WTC11 (cell line): ENCODE measurements around the gene STX4. TPM values are rescaled to one million over a fixed set of nuclear protein-coding genes. Genes with fewer than 3 reads are reported as not detected.

ENCODE experiments used
- ATAC-seq: fragments of 200-7000 bp; cut with Tn5 transposase; 2 replicates; pipeline ENCODE4 v1.10.0; 2021; ENCODE audit warnings: mild to moderate bottlenecking, moderate library complexity
- CTCF ChIA-PET: fragments of 300-600 bp; sonication (Branson Sonifier 250); formaldehyde crosslinking; loops from one replicate; lab custom pipeline; 2021; ENCODE audit warnings: antibody characterized with exemption; lab: Charles Lee
- POLR2A ChIA-PET: fragments of 350-600 bp; sonication (Branson Sonifier 250); formaldehyde crosslinking; loops from one replicate; lab custom pipeline; 2021; ENCODE audit warnings: antibody characterized with exemption; lab: Charles Lee
- DNase-seq: peaks from one replicate; pipeline ENCODE4 v3.0.0; 2021; ENCODE audit warnings: low spot score
- H3K27ac Mint-ChIP-seq: 2 replicates; pipeline ENCODE4 v1.8.0; 2021; ENCODE audit warnings: mixed read lengths
- H3K27me3 Mint-ChIP-seq: 2 replicates; pipeline ENCODE4 v1.8.0; 2021; ENCODE audit warnings: low read depth, mild to moderate bottlenecking, moderate library complexity, mixed read lengths
- H3K36me3 Mint-ChIP-seq: 2 replicates; pipeline ENCODE4 v1.8.0; 2021; ENCODE audit warnings: mixed read lengths
- H3K4me1 Mint-ChIP-seq: 2 replicates; pipeline ENCODE4 v1.8.0; 2022; ENCODE audit warnings: mixed read lengths
- H3K4me3 Mint-ChIP-seq: 2 replicates; pipeline ENCODE4 v1.8.0; 2021; ENCODE audit warnings: mild to moderate bottlenecking, moderate library complexity, mixed read lengths
- H3K9me3 Mint-ChIP-seq: 2 replicates; pipeline ENCODE4 v1.8.0; 2021; ENCODE audit warnings: mixed read lengths
- ATF1 ChIP-seq: sonication (generic); formaldehyde crosslinking; IDR thresholded peaks from 2 replicates; pipeline ENCODE4 v1.8.1; 2023; ENCODE audit warnings: mild to moderate bottlenecking, moderate library complexity, missing genetic modification reagents
- CBFB ChIP-seq: sonication (generic); formaldehyde crosslinking; IDR thresholded peaks from 2 replicates; pipeline ENCODE4 v1.8.1; 2022; ENCODE audit warnings: mild to moderate bottlenecking, low read depth, missing genetic modification reagents
- CREB1 ChIP-seq: sonication (generic); formaldehyde crosslinking; IDR thresholded peaks from 2 replicates; pipeline ENCODE4 v1.8.0; 2023; ENCODE audit warnings: mild to moderate bottlenecking, missing genetic modification reagents
- ELF4 ChIP-seq: sonication (generic); formaldehyde crosslinking; IDR thresholded peaks from 2 replicates; pipeline ENCODE4 v1.8.1; 2022; ENCODE audit warnings: low read depth, mild to moderate bottlenecking, moderate library complexity, missing genetic modification reagents
- ESRRA ChIP-seq: sonication (generic); formaldehyde crosslinking; IDR thresholded peaks from 2 replicates; pipeline ENCODE4 v1.8.1; 2022; ENCODE audit warnings: mild to moderate bottlenecking, missing genetic modification reagents, borderline replicate concordance
- FOXJ3 ChIP-seq: sonication (generic); formaldehyde crosslinking; IDR thresholded peaks from 2 replicates; pipeline ENCODE4 v1.9.0; 2021; ENCODE audit warnings: missing genetic modification reagents, mild to moderate bottlenecking, borderline replicate concordance
- GRHL2 ChIP-seq: fragments of 250-450 bp; sonication (Bioruptor Pico); IDR thresholded peaks from 2 replicates; pipeline ENCODE4 v1.8.0; 2022; ENCODE audit warnings: mild to moderate bottlenecking, moderate library complexity; ENCODE audit not compliant: insufficient replicate concordance, severe bottlenecking
- MLX ChIP-seq: sonication (generic); formaldehyde crosslinking; IDR thresholded peaks from 2 replicates; pipeline ENCODE4 v1.8.1; 2023; ENCODE audit warnings: mild to moderate bottlenecking, missing genetic modification reagents, moderate library complexity
- MXD4 ChIP-seq: fragments of 250-450 bp; sonication (Bioruptor Pico); IDR thresholded peaks from 2 replicates; pipeline ENCODE4 v1.8.0; 2021; ENCODE audit warnings: mild to moderate bottlenecking, moderate library complexity, borderline replicate concordance
- NFE2L1 ChIP-seq: sonication (generic); formaldehyde crosslinking; IDR thresholded peaks from 2 replicates; pipeline ENCODE4 v1.8.1; 2023; ENCODE audit warnings: missing genetic modification reagents
- OVOL2 ChIP-seq: fragments of 250-450 bp; sonication (Bioruptor Pico); IDR thresholded peaks from 2 replicates; pipeline ENCODE4 v1.9.0; 2021; ENCODE audit warnings: mild to moderate bottlenecking, borderline replicate concordance
- RELA ChIP-seq: sonication (generic); formaldehyde crosslinking; IDR thresholded peaks from 2 replicates; pipeline ENCODE4 v1.8.1; 2022; ENCODE audit warnings: missing genetic modification reagents, mild to moderate bottlenecking, borderline replicate concordance
- SMAD3 ChIP-seq: sonication (generic); formaldehyde crosslinking; IDR thresholded peaks from 2 replicates; pipeline ENCODE4 v1.8.0; 2022; ENCODE audit warnings: missing genetic modification reagents, mild to moderate bottlenecking, borderline replicate concordance
- SMAD4 ChIP-seq: sonication (generic); formaldehyde crosslinking; IDR thresholded peaks from 2 replicates; pipeline ENCODE4 v1.8.0; 2022; ENCODE audit warnings: mild to moderate bottlenecking, missing genetic modification reagents
- SOX15 ChIP-seq: fragments of 250-450 bp; sonication (Bioruptor Pico); IDR thresholded peaks from 2 replicates; pipeline ENCODE4 v1.9.0; 2021; ENCODE audit warnings: mild to moderate bottlenecking
- TCF7 ChIP-seq: sonication (generic); formaldehyde crosslinking; IDR thresholded peaks from 2 replicates; pipeline ENCODE4 v1.8.0; 2022; ENCODE audit warnings: mild to moderate bottlenecking, low read depth, missing genetic modification reagents, moderate library complexity
- TEAD1 ChIP-seq: sonication (generic); formaldehyde crosslinking; IDR thresholded peaks from 2 replicates; pipeline ENCODE4 v1.8.0; 2022; ENCODE audit warnings: mild to moderate bottlenecking, missing genetic modification reagents
- TEAD4 ChIP-seq: sonication (generic); formaldehyde crosslinking; IDR thresholded peaks from 2 replicates; pipeline ENCODE4 v1.8.0; 2022; ENCODE audit warnings: mild to moderate bottlenecking, missing genetic modification reagents
- ZBTB21 ChIP-seq: sonication (generic); formaldehyde crosslinking; IDR thresholded peaks from 2 replicates; pipeline ENCODE4 v1.8.1; 2023; ENCODE audit warnings: mild to moderate bottlenecking, missing genetic modification reagents, borderline replicate concordance
- ZBTB43 ChIP-seq: sonication (generic); formaldehyde crosslinking; IDR thresholded peaks from 2 replicates; pipeline ENCODE4 v1.8.1; 2023; ENCODE audit warnings: mild to moderate bottlenecking, missing genetic modification reagents
- ZNF232 ChIP-seq: sonication (generic); formaldehyde crosslinking; IDR thresholded peaks from 2 replicates; pipeline ENCODE4 v1.8.0; 2022; ENCODE audit warnings: mild to moderate bottlenecking, missing genetic modification reagents
- ZNF396 ChIP-seq: fragments of 250-450 bp; sonication (Bioruptor Pico); IDR thresholded peaks from 2 replicates; pipeline ENCODE4 v1.8.0; 2021; ENCODE audit warnings: mild to moderate bottlenecking, moderate library complexity, borderline replicate concordance
- ZNF671 ChIP-seq: fragments of 250-450 bp; sonication (Bioruptor Pico); IDR thresholded peaks from 2 replicates; pipeline ENCODE4 v1.8.0; 2021; ENCODE audit warnings: mild to moderate bottlenecking
- total RNA-seq: library from RNA; stranded (reverse); gene quantifications from 3 replicates; pipeline ENCODE4 v1.2.3, GENCODE V29; 2021
- TF ChIP-seq, protein P1 (sequence below): sonication (generic); formaldehyde crosslinking; IDR thresholded peaks from 2 replicates; pipeline ENCODE4 v1.8.1; 2022; ENCODE audit warnings: mild to moderate bottlenecking, moderate library complexity, missing genetic modification reagents
- TF ChIP-seq, protein P2 (sequence below): sonication (generic); formaldehyde crosslinking; IDR thresholded peaks from 2 replicates; pipeline ENCODE4 v1.8.1; 2022; ENCODE audit warnings: low read depth, missing genetic modification reagents, borderline replicate concordance
- TF ChIP-seq, protein P3 (sequence below): sonication (generic); formaldehyde crosslinking; IDR thresholded peaks from 2 replicates; pipeline ENCODE4 v1.8.1; 2023; ENCODE audit warnings: mild to moderate bottlenecking, moderate library complexity, missing genetic modification reagents

The STX4 gene
- total RNA-seq, 1 experiment from 2014 or later: 38.4 TPM

DNA sequence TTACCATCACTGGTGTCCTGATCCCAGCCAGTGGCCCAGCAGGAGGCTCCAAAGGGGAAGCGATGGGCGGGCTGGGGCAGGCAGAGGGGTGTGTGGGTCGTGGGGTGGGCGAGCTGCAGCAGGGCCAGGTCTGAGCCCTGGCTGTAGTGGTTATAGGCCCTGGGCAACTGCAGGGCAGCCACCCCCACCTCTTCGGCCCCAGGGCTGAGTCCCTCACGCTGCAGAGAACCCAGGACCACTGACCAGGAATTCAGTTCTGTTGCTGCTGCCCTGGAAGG, 53.2 kb downstream of the STX4 start:
- Mint-ChIP-seq H3K27me3 (no peaks in the 10 kb centered on the region), H3K27ac (no peak overlapping the region), H3K9me3 (no peaks in the 10 kb centered on the region), H3K4me1 (no peaks in the 10 kb centered on the region)
- CTCF ChIA-PET: interaction anchor here (1.3 kb wide), 2 partner anchors 56 to 133 kb away, joined by 3 to 8 read pairs; no protein-coding TSS in a partner anchor
- ATAC-seq (no peak), DNase-seq (no peak)
- POLR2A ChIA-PET: no interaction called here
- TF ChIP-seq OVOL2 (CRISPR knock-in tag) (no peak), SMAD4 (no peak), NFE2L1 (no peak), SMAD3 (CRISPR knock-in tag) (no peak), ZNF232 (CRISPR knock-in tag) (no peak), CREB1 (no peak), TEAD1 (CRISPR knock-in tag) (no peak), ZBTB43 (no peak), FOXJ3 (CRISPR knock-in tag) (no peak), TEAD4 (CRISPR knock-in tag) (no peak), ZNF396 (CRISPR knock-in tag) (no peak), CBFB (CRISPR knock-in tag) (no peak), ZBTB21 (CRISPR knock-in tag) (no peak), SOX15 (CRISPR knock-in tag) (no peak), GRHL2 (CRISPR knock-in tag) (no peak), MLX (CRISPR knock-in tag) (no peak)
- TF ChIP-seq, protein P1, sequence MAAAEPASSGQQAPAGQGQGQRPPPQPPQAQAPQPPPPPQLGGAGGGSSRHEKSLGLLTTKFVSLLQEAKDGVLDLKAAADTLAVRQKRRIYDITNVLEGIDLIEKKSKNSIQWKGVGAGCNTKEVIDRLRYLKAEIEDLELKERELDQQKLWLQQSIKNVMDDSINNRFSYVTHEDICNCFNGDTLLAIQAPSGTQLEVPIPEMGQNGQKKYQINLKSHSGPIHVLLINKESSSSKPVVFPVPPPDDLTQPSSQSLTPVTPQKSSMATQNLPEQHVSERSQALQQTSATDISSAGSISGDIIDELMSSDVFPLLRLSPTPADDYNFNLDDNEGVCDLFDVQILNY (CRISPR knock-in tag): no peak
- TF ChIP-seq, protein P2, sequence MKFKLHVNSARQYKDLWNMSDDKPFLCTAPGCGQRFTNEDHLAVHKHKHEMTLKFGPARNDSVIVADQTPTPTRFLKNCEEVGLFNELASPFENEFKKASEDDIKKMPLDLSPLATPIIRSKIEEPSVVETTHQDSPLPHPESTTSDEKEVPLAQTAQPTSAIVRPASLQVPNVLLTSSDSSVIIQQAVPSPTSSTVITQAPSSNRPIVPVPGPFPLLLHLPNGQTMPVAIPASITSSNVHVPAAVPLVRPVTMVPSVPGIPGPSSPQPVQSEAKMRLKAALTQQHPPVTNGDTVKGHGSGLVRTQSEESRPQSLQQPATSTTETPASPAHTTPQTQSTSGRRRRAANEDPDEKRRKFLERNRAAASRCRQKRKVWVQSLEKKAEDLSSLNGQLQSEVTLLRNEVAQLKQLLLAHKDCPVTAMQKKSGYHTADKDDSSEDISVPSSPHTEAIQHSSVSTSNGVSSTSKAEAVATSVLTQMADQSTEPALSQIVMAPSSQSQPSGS (CRISPR knock-in tag): no peak
- TF ChIP-seq, protein P3, sequence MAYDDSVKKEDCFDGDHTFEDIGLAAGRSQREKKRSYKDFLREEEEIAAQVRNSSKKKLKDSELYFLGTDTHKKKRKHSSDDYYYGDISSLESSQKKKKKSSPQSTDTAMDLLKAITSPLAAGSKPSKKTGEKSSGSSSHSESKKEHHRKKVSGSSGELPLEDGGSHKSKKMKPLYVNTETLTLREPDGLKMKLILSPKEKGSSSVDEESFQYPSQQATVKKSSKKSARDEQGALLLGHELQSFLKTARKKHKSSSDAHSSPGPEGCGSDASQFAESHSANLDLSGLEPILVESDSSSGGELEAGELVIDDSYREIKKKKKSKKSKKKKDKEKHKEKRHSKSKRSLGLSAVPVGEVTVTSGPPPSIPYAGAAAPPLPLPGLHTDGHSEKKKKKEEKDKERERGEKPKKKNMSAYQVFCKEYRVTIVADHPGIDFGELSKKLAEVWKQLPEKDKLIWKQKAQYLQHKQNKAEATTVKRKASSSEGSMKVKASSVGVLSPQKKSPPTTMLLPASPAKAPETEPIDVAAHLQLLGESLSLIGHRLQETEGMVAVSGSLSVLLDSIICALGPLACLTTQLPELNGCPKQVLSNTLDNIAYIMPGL (CRISPR knock-in tag): no peak
- TF ChIP-seq, all 79 proteins: peak for 0
- Mint-ChIP-seq H3K36me3 (peaks cover 15% of the 10 kb centered on the region), H3K4me3 (no peak overlapping the region)

DNA sequence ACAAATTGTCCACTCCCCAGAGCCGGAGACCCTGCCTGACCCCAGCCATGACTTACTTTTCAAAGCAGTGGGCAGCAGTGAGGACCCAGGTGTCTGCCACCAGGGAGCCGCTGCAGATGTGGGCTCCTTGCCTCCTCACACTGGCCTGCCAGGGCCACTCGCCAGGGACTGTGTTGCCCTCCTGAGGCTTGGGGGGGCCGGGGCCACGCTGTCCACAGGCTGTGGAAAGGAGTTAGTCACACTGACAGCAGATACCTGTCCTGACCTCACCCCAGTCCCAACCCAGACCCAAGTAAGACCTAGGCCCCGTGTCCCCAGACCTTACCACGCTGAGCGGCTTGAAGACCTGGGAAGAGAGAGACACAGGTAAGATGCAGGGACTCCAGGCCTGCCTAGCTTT, 54.1 kb downstream of the STX4 start:
- H3K4me3 Mint-ChIP-seq: no peak overlapping the region
- H3K36me3 Mint-ChIP-seq: peaks cover 12% of the 10 kb centered on the region
- DNase-seq (no peak), ATAC-seq (no peak)
- ChIA-PET POLR2A (no interaction called here), CTCF (no interaction called here)
- H3K27ac Mint-ChIP-seq: no peak overlapping the region
- H3K27me3 Mint-ChIP-seq: no peaks in the 10 kb centered on the region
- H3K4me1 Mint-ChIP-seq: no peaks in the 10 kb centered on the region
- no peaks in the 10 kb centered on the region for H3K9me3 Mint-ChIP-seq
- no peak for TF ChIP-seq TCF7
- TF ChIP-seq ZNF671: no peak
- no peak for TF ChIP-seq RELA (CRISPR knock-in tag)
- TF ChIP-seq MXD4 (CRISPR knock-in tag): no peak
- TF ChIP-seq, protein P1 (CRISPR knock-in tag): no peak
- TF ChIP-seq CREB1: no peak
- no peak for TF ChIP-seq NFE2L1
- TF ChIP-seq ZNF232 (CRISPR knock-in tag): no peak
- no peak for TF ChIP-seq ESRRA (CRISPR knock-in tag)
- TF ChIP-seq ELF4: no peak
- no peak for TF ChIP-seq SOX15 (CRISPR knock-in tag)
- TF ChIP-seq ATF1 (CRISPR knock-in tag): no peak
